ENCODE results near the gene PPM1H.
"Not testable (repeated sequence)": the region's sequence is repeated elsewhere in the genome, so short reads cannot be mapped to it uniquely, and the experiment has no call there.

PPM1H gene, protein sequence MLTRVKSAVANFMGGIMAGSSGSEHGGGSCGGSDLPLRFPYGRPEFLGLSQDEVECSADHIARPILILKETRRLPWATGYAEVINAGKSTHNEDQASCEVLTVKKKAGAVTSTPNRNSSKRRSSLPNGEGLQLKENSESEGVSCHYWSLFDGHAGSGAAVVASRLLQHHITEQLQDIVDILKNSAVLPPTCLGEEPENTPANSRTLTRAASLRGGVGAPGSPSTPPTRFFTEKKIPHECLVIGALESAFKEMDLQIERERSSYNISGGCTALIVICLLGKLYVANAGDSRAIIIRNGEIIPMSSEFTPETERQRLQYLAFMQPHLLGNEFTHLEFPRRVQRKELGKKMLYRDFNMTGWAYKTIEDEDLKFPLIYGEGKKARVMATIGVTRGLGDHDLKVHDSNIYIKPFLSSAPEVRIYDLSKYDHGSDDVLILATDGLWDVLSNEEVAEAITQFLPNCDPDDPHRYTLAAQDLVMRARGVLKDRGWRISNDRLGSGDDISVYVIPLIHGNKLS

DNA sequence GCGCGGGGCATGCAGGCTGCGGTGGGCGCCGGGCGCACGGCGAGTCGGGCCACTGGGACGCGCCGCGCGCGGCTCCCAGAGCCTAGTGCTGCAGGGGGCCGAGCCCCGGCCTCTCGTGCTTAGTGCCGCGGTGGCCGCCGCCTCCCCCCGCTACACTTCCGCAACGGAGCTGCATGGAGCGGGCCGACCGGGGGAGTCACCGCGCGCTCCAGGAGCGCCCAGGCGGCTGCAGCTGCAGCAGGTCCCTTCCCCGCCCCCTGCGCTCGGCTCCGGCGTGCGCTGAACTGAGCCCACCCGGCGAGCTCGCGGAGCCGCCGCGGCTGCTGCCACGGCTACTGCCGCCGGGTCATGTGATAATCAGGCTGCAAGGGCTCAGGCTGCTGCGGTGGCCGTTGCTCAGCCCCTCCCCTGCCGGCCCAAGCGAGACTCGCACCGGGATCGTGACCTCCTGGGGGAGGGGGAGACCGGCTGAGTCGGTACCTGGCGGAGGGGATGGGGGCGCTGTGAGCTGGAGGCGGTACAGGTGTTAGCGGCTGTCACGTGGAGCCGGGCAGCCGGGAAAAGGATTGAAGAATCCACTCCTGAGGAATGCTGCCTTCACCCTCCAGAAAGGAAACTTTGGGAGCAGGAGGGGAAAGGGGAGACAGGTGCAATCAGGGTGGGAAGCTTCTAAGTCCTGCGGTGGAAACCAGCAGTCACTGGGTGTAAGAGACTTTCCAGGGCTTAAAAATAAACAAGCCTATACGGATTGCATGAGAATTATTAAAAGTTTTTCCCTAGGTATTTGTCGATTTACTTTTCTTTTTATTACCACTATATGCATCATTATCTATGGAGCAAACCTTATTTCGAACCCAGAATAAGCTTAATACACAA, at the start of gene PPM1H:
Gene PPM1H (minus strand): TSS at position 352 of the 876 bp plus-strand sequence. CDS start 414 bp downstream, outside the sequence.
- peak; percentile 54 for DNase-seq

DNA sequence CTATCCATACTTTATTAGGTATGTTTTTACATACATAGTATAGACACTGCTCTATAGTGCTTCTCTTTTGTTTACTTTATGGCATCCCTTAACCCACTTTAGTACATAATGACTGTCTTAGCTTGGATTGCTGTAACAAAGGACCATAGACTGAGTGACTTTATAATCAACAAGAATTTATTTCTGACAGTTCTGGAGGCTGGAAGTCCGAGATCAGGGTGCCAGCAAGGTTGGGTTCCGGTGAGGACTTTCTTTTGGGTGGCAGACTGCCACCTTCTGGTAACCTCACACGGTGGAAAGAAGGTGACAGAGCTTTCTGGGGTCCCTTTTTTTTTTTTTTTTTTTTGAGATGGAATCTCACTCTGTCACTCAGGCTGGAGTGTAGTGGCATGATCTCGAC, 48.6 kb upstream of the PPM1H start:
- no peak for DNase-seq

DNA sequence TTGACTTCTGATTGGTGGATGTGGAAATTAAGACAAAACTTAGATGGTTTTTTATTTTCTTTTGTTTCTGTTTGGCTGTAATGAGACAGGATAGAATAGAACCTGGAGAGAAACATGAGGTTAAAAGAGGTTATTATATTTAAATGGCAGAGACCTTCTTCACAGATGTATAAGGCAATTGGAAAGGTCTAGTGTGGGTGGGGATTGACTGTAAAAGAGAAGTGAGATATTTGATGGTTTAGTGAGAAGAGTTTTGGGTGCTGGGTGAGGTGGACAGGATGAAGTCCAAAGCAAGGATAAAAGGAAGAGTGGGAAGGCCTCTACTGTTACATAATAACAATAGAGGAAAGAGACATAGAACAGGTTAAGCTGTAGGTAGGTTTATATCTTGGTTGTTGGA, 43.8 kb upstream of the PPM1H start:
- DNase-seq: no peak

DNA sequence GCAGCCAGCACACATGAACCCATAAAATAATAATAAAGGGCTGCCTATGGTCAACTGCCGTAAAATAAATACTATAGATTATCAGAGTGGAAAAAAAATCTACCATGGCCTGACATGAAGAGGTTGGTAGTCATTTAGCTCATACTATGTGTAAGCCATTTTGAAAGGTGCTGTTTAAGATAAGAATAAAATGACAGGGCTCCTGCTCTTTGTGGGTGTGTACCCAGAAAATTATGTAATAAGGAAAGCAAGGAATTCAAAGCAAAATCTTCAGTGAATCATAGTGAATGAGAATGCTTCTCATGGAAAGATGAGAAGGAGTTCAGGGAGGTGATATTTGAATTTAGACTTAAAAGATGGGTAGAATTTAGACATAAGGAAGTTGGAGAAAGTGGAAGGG, 42.9 kb upstream of the PPM1H start:
- DNase-seq: no peak

DNA sequence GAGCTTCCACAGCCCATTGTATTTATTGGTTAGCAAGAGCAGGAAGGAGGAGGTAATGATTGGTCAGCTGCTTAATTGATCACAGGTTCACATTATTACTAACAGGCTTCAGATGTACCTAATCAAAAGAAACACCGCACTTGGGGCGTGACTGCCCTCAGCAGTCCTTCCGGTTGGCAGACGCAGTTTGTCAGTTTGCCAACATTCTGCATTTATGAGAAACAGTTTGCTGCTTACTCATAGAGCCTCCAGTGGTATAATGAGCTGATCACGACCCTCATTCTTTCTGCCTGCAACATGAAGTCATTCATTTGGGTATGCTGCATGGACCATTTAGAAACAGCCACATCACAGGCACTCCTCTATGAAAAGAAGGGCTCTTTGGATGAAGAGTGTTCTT, 42.5 kb upstream of the PPM1H start:
- no peak for DNase-seq

DNA sequence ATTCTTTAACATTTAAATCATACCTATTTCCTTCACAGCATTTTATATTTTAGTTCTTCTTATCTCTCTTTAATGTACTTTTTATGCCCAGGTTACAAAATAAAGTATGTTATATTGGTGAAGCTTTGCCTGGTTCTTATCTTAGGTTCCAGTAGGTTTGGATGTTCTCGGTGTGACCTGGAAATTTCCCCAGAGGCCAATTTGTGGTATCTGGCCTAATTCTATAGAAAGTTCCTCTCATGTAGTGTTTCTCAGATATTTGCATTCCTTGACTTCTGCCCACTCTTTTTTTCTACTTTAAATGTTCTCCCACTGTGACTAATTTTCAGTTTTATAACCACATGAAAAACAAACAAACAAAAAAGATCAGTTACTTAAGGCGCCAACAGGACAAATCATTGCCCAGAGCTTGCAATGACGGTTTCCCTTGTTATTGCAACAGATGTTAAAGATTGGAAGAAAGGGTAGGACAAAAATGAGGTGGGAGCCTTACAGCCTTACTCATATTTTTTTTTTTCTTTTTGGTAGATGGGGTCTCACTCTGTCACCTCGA, 41.2 kb upstream of the PPM1H start:
- no peak for DNase-seq

DNA sequence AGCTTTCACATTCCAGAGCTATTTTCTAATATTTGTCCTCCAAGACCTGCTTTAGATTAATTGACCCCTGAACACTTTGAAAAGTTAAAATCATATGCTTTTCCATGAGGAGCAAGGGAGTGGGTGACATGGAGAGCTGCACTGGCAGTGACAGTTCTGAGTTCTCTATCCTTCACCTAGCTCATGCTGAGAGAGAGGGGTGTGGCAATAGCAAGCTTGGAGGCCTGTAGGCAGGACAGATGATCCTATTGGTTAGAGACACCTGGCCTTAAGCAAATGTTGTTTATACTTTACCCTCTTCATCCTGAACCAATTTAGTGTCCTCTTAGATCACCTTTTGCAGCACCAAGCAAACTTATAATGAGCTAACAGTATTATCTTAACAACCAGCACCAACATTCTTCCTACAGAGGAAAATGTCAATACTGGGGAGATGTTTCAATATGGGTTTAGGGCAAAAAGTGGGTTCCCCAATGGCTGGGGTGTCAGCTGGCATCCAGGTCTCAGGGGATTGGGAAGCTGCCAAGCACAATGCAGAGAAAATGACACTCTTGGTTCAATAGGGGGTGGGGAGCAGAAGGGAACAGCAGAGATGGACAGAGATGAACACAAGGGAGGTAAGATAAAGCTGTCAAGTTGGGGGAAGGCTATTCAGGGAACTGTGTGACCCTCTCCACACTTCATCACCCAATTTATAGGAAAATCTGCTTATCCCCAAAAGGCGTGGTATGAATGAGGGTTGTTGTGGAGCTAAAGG, 37.0 kb upstream of the PPM1H start:
- no peak for DNase-seq

DNA sequence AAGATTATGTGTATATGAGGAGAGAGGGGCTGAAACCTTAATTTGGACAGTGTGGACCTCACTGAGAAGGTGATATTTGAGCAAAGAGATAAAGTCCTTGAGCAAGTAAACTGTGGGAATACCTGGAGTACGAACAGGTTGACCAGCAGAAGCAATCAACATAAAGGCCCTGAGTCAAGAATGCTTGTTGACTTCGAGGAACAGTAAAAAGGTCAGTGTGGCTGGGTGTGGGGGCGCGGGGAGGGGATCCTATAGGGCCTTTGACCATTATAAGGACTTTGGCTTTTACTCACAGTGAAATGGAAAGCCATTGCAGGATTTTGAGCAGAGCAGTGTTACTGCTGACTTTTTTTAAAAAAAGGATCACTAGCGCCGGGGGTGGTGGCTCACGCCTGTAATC, 34.7 kb upstream of the PPM1H start:
- DNase-seq: no peak

DNA sequence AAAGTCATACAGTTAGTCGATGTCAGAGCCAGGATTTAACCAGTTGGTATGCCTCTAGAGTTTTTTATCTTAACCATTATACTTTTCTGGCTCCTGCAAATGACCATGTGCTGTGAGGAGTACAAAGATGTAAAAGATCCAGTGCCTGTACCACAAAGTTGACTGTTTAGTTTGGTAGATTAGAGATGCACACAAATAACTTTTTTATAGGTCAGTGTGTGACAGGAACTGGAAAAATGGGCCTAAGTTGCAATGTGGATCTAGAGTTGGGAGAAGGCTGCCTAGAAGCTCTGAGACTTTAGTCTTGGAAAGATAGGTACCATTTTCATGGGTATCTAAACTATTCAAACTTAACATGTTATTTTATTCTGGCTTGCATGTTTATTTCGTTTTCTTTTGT, 32.8 kb upstream of the PPM1H start:
- DNase-seq: no peak

DNA sequence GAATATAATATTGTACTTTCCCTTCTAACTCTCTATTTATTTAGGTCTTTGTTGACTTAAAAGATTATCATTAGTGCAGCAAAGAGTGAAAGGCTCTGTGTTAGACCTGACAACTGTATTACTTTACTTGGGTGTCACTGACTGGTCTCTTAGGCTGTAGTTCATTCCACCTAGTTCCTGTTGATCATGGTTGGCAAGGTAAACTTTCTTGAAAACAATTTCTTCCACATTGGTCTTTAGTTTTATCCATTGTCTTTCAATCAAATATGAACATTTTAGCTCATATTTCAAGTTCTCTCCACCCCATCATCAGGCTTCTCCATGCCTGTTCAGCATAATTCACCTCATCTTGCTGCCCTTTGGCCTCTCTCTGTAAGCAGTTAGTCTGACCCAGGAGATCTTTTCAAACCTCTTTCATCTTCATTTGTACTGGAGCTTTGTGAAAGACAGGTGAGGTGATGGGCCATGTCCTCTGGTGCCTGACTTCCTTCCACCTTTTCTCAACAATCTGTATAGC, 32.1 kb upstream of the PPM1H start:
- DNase-seq: no peak

DNA sequence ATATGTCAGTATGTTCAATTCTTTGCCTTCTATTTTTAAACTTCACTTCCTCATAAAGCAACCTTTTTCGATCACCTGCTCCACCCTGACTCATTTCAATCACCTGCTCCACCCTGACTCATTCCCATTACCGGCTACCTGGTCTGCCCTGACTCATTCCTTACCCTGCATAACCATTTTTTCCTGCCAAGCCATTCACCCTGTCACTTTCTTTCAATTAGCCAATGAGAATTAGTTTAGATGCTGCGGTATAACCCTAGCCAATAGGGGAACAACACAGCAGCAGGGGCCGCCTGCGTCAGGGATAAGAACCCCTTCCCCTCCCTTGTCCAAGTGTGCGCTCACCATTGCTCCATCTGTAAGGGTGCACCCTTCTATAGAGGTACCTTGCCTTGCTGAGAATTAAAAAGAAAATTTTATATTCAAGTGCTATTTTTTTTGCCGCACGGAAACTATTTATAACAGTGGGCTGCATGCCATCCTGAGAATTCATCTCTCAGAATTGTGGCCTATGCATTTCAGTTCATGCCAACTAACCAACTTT, 31.6 kb upstream of the PPM1H start:
- DNase-seq: peak; percentile 35

DNA sequence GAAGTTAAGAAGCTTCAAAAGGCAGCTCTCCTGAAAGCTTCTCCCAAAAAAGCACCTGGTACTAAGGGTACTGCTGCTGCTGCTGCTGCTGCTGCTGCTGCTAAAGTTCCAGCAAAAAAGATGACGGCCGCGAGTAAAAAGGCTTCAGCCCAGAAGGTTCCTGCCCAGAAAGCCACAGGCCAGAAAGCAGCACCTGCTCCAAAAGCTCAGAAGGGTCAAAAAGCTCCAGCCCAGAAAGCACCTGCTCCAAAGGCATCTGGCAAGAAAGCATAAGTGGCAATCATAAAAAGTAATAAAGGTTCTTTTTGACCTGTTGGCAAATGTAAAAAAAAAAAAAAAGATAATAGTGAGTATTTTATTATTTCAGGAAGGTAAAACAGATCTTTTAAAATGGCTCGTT, 30.8 kb upstream of the PPM1H start:
- DNase-seq: not testable (repeated sequence)

DNA sequence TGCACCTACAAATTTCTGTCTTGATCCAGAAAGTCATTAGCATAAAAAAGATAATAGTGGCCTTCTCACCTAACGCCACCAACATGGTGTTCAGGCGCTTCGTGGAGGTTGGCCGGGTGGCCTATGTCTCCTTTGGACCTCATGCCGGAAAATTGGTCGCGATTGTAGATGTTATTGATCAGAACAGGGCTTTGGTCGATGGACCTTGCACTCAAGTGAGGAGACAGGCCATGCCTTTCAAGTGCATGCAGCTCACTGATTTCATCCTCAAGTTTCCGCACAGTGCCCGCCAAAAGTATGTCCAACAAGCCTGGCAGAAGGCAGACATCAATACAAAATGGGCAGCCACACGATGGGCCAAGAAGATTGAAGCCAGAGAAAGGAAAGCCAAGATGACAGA, 30.3 kb upstream of the PPM1H start:
- DNase-seq: not testable (repeated sequence)

DNA sequence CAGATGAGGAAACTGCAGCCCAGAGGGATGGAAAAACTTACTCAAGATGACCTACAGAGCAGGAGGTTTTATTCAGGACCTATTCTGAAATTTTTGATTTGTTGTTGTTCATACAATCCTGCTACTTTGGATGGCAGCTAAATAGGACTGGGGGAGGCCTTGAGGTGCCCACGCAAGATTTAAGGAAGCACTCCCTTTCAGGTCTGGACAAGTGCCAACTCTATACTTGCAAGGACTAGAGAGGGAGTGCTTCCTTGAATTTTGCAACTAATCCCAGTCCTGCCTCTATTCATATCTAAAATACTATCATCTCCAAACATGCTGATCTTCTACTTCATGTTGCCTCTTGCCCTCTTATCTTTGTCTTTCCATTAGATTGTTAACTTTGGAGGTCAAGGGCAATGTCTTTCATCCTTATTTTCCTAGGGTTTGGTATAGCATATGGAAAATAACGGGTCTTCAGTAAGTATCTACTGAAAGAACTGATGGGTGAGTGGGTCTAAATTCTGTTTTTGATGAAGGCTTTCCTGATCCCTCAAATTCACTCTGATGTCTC, 28.6 kb upstream of the PPM1H start:
- DNase-seq: no peak

DNA sequence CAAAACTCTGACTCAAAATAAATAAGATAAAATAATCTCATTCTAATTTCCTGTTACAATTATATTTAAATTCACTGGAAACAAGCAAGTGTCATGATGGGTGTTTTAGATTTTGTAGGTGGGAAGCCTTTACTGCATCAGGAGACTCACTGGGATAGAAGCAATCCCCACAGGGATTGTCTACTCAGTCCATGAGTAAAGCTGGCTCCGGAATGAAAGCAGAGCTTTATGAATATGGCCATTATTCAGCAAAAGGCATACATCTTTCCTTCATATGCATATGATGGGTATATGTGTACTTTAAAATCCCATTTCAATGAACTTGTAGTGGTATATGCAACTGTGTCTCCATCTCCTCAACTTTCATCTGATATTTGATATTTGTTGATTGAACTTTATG, 25.4 kb upstream of the PPM1H start:
- DNase-seq: no peak

DNA sequence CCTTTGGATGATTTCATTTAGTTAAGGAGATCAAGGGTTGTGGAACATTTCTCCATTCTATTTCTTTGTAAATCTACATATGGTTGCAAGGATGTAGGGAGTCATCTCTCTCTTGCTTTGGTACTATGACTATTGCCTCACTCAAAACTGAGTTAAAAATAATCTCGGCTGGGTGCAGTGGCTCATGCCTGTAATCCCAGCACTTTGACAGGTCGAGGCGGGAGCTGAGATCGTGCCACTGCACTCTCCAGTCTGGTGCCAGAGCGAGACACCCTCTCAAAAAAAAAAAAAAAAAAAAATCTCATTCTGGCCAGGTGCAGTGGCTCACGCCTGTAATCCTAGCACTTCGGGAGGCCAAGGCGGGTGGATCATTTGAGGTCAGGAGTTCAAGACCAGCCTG, 24.8 kb upstream of the PPM1H start:
- DNase-seq: no peak

DNA sequence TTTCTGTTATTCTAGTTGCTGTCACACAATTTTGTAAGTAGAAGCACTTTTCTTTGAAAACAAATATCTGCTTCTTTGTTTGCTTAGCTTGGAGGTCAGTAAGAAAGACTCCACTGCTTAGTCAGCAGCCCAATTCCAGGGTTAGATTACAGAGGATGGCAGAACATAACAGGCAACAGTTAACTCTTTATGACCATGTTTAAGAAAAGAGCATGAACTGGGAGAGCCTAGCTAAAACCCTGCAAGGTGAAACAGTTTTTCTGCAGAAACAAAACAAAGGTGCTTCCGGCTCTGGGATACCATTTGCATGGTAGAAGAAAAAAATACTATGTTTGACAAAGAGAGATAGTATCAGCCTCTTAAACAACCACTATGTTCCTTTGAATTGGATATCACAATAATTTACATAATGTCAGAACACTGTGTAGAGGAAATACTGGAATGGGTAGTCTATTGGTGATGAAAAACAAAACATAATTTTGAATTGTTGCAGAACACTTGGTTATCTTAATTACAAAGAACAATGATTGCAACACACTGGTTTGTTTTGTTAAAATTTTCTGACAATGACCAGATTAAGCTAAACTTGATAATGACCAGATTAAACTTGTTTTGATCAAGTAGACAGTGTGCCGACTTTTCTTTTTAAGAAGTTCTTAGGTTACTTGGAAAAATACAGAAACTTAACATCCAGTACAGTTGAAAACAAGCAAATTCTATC, 22.4 kb upstream of the PPM1H start:
- peak; percentile 8 for DNase-seq

DNA sequence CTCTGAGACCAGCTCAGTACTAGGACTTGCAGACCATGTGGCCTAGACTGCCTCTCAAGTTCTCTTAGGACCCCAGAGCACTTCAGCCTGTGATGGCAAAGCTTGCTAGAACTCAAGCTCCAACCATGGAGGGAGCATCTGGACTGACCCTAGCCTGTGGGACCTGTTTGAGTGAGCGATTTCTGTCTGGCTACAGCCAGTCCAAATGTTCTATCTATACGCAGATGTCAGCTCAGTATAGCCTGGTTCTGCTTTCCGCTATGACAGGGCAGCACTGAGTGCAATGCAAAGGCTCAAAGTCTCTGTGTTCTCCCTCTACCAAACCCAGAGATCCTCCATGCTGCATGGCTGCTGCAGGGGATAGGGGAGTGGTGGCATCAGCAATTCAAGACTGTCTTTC, 20.7 kb upstream of the PPM1H start:
- no peak for DNase-seq

DNA sequence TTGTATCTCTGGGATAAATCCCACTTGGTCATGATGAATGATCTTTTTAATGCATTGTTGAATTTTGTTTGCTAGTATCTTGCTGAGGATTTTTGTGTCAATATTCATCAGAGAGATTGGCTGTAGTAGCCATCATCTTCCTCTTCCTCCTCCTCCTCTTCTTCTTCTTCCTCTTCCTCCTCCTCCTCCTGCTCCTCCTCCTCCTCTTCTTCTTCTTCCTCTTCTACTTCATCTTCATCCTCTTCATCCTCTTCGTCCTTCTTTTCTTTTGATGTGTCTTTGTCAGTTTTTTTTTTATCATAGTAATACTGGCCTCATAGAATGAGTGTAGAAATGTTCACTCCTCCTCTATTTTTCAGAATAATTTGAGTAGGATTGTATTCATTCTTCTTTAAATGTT, 15.4 kb upstream of the PPM1H start:
- no peak for DNase-seq

DNA sequence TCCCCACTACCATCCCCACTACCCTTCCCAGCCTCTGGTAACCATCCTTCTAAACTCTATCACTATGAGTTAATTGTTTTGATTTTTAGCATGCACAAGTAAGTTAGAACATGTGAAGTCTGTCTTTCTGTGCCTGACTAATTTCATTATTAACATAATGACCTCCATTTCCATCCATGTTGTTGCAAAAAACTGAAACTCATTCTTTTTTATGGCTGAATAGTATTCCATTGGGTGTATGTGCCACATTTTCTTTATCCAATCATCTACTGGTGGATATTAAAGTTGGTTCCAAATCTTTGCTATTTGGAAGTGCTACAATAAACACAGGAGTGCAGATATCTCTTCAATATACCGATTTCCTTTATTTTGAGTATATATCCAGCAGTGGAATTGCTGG, 13.2 kb upstream of the PPM1H start:
- DNase-seq: no peak

DNA sequence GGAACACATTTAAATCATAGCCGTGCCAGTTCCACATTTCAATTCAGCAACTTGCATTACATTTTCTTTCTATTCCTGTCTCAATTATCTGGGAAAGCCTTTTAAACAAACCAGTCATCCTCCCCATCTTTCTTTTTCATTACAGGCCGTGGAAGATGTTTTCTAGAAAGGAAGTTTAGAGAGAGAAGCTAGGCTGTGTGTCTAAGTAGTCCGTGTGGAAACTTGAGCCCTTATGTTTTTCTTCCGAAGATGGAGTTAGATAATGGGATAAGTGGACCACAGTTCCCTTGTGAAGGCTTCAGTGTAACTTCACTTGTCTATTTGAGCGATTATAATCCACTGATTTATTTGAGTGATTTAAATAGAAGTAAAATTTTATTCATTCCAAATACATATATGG, 12.4 kb upstream of the PPM1H start:
- no peak for DNase-seq
